ENCODE data around the gene ZBTB1.

The ZBTB1 gene

DNA sequence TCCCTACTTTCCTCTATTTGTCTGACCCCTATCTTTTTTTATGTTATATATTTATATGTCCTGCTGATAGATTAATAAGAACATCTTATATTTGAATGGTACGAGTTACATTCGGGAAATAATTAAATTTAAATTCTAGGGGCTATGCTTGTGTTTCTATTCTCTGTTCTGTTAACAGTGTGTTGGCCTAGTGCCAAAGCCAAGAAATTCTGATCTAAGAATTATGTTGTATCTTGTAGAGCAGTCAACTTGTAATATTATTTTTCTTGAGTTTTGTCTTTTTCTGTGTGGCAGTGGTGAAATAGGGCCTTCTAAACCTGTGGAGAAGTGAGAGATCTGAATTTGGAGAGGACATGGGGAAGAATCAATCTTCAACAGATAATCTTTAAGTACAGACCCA is 27.0 kb downstream of the ZBTB1 start:
- H3K27me3 Mint-ChIP-seq, result no peaks in the 10 kb centered on the region
- H3K9me3 Mint-ChIP-seq (ENCODE audit: low read depth), result no peaks in the 10 kb centered on the region
- peaks cover 9% of the 10 kb centered on the region for H3K4me1 Mint-ChIP-seq (ENCODE audit: low read depth)
- no peak overlapping the region for H3K4me3 Mint-ChIP-seq
- H3K36me3 Mint-ChIP-seq, result peaks cover 2% of the 10 kb centered on the region
- H3K27ac Mint-ChIP-seq, result no peak overlapping the region

DNA sequence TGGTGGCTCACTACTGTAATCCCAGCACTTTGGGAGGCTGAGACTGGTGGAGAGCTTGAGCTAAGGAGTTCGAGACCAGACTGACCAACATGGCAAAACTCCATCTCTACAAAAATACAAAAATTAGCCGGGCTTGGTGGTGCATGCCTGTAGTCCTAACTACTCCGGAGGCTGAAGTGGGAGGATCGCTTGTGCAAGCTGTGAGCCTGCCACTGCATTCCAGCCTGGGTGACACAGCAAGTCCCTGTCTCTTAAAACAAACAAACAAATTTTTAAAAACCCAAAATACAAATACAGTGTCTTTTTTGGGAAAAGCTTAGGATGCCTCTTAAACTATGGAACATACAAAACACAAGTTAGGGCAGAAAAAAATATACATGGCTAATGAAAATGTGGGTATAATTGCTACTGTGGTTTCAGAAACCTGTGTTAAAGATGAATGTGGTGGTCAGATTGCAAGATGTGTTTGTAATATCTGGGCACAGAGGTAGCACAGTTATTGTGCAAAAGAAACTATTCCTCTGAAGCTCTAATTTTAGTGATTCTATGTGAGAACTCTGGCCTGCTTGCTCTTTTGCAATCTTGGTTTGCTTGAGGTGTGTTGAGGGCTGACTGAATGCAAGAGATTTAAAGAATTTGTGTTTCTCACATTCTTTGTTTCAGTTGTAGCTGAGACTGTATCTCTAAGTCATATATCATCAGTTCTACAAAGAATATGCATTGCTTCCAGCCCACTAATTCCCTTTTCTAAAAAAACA is 32.1 kb downstream of the ZBTB1 start:
- no peak overlapping the region for H3K4me3 Mint-ChIP-seq
- peaks cover 1% of the 10 kb centered on the region for H3K27me3 Mint-ChIP-seq
- no peaks in the 10 kb centered on the region for H3K36me3 Mint-ChIP-seq
- H3K9me3 Mint-ChIP-seq (ENCODE audit: low read depth), result no peaks in the 10 kb centered on the region
- peaks cover 22% of the 10 kb centered on the region for H3K4me1 Mint-ChIP-seq (ENCODE audit: low read depth)
- no peak overlapping the region for H3K27ac Mint-ChIP-seq

DNA sequence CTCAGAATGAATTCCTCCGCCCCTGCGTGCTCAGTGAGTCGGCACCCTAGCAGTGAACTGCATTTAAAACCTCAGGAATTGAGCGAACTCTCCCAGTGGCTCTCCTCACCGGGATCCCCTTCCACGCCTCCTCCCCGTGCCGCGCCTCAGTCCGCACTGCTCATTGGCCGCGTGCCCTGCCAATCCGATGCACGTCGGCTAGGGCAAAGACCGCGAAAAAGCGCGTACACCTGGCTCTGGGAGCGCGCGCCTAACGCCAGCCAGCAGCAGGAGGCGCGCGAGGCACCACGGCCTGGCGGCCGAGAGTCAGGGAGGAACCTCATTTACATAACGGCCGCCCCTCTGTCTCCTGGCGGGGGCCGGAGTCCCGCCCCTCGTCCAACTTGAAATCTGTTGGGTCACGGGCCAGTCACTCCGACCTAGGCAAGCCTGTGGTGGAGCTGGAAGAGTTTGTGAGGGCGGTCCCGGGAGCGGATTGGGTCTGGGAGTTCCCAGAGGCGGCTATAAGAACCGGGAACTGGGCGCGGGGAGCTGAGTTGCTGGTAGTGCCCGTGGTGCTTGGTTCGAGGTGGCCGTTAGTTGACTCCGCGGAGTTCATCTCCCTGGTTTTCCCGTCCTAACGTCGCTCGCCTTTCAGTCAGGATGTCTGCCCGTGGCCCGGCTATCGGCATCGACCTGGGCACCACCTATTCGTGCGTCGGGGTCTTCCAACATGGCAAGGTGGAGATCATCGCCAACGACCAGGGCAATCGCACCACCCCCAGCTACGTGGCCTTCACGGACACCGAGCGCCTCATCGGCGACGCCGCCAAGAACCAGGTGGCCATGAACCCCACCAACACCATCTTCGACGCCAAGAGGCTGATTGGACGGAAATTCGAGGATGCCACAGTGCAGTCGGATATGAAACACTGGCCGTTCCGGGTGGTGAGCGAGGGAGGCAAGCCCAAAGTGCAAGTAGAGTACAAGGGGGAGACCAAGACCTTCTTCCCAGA is 35.9 kb downstream of the ZBTB1 start, which contains the start of gene HSPA2:
HSPA2 (plus strand) TSS at position 534 of the 995 bp plus-strand sequence; CDS start at position 643, 109 bp downstream.
- Mint-ChIP-seq H3K27me3 (peaks cover 1% of the 10 kb centered on the region), H3K9me3 (ENCODE audit: low read depth) (no peaks in the 10 kb centered on the region), H3K27ac (peak within 1 kb of the TSS; percentile 89), H3K4me1 (ENCODE audit: low read depth) (peaks cover 33% of the 10 kb centered on the region), H3K36me3 (no peaks in the 10 kb centered on the region), H3K4me3 (peak within 1 kb of the TSS; percentile 97)

GRCh38 chr14:64541261-64541971 is 36.8 kb downstream of the ZBTB1 start:
- Mint-ChIP-seq H3K36me3 (no peaks in the 10 kb centered on the region), H3K27ac (peak overlapping the region; percentile 3), H3K4me1 (ENCODE audit: low read depth) (peaks cover 33% of the 10 kb centered on the region), H3K9me3 (ENCODE audit: low read depth) (no peaks in the 10 kb centered on the region), H3K4me3 (peak overlapping the region; percentile 97), H3K27me3 (peaks cover 1% of the 10 kb centered on the region)

DNA sequence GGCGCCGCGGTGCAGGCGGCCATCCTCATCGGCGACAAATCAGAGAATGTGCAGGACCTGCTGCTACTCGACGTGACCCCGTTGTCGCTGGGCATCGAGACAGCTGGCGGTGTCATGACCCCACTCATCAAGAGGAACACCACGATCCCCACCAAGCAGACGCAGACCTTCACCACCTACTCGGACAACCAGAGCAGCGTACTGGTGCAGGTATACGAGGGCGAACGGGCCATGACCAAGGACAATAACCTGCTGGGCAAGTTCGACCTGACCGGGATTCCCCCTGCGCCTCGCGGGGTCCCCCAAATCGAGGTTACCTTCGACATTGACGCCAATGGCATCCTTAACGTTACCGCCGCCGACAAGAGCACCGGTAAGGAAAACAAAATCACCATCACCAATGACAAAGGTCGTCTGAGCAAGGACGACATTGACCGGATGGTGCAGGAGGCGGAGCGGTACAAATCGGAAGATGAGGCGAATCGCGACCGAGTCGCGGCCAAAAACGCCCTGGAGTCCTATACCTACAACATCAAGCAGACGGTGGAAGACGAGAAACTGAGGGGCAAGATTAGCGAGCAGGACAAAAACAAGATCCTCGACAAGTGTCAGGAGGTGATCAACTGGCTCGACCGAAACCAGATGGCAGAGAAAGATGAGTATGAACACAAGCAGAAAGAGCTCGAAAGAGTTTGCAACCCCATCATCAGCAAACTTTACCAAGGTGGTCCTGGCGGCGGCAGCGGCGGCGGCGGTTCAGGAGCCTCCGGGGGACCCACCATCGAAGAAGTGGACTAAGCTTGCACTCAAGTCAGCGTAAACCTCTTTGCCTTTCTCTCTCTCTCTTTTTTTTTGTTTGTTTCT is 37.6 kb downstream of the ZBTB1 start:
- H3K27me3 Mint-ChIP-seq, result peaks cover 1% of the 10 kb centered on the region
- H3K4me3 Mint-ChIP-seq, result peak overlapping the region; percentile 97
- peak overlapping the region; percentile 3 for H3K27ac Mint-ChIP-seq
- no peaks in the 10 kb centered on the region for H3K9me3 Mint-ChIP-seq (ENCODE audit: low read depth)
- no peaks in the 10 kb centered on the region for H3K36me3 Mint-ChIP-seq
- peaks cover 33% of the 10 kb centered on the region for H3K4me1 Mint-ChIP-seq (ENCODE audit: low read depth)

DNA sequence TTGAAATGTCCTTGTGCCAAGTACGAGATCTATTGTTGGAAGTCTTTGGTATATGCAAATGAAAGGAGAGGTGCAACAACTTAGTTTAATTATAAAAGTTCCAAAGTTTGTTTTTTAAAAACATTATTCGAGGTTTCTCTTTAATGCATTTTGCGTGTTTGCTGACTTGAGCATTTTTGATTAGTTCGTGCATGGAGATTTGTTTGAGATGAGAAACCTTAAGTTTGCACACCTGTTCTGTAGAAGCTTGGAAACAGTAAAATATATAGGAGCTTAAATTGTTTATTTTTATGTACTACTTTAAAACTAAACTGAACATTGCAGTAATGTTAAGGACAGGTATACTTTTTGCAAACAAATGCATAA is 38.2 kb downstream of the ZBTB1 start:
- H3K27me3 Mint-ChIP-seq, result peaks cover 1% of the 10 kb centered on the region
- H3K27ac Mint-ChIP-seq, result no peak overlapping the region
- peak overlapping the region; percentile 97 for H3K4me3 Mint-ChIP-seq
- H3K4me1 Mint-ChIP-seq (ENCODE audit: low read depth), result peaks cover 33% of the 10 kb centered on the region
- no peaks in the 10 kb centered on the region for H3K9me3 Mint-ChIP-seq (ENCODE audit: low read depth)
- no peaks in the 10 kb centered on the region for H3K36me3 Mint-ChIP-seq

DNA sequence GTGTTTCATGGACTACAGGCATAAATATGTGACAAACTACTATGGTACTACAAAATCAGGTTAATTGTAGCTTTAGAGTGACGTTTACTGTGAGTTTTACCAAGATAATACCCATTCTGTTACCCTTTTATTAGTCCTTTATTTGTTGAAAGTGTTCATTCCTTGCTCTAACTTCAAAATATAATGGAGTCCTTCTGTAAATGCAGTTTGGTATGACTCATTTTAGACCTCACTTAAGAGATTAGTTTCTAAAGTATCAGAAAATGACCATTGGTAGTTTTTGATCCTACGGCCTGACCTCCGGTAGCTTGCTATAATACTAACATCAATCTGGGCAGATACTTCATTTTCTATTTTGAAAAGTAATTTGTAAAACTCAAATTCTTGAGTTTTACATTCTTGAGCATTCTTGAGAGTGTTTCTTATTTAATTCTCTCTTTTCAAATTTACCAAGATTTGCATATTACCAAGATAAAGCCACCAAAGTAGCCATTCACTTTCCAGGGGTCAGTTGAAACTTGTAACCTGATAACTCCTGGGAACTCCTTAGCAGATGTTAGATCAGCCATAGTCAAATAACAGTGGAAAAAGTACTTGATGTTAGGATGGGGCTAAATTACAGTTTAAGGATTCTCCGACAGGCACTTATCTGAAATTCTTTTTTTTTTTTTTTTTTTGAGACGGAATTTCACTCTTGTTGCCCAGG is 40.2 kb downstream of the ZBTB1 start:
- H3K36me3 Mint-ChIP-seq, result no peaks in the 10 kb centered on the region
- H3K4me1 Mint-ChIP-seq (ENCODE audit: low read depth), result peaks cover 35% of the 10 kb centered on the region
- no peak overlapping the region for H3K4me3 Mint-ChIP-seq
- no peaks in the 10 kb centered on the region for H3K9me3 Mint-ChIP-seq (ENCODE audit: low read depth)
- no peak overlapping the region for H3K27ac Mint-ChIP-seq
- no peaks in the 10 kb centered on the region for H3K27me3 Mint-ChIP-seq

DNA sequence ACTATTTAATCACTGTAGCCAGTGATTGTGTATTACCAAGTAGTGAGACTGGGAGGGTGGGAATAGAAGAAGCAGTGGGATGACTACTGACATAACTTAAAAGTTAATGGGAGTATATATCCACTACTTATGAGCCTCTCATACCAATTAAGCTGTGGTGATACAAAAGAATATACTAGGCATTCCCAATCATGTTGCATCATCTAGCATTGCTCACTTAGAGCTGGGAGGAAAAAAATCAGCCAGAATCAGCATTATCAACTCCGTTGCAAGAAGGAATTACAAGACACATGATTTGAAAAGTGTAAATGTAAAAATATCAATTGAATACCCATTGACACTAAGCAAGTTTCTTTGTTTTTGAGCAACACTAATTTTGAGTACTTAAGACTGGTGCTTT is 44.4 kb downstream of the ZBTB1 start:
- H3K27ac Mint-ChIP-seq, result no peak overlapping the region

GRCh38 chr14:64549791-64550620 is 45.4 kb downstream of the ZBTB1 start, which contains the start of gene PPP1R36:
Gene PPP1R36, plus strand, starts transcription at chr14:64549961. Its CDS starts 37 bp downstream, at chr14:64549998.
- Mint-ChIP-seq H3K4me3 (peak within 1 kb of the TSS; percentile 75), H3K27ac (no peak within 1 kb of the TSS), H3K36me3 (no peaks in the 10 kb centered on the region), H3K4me1 (ENCODE audit: low read depth) (peaks cover 16% of the 10 kb centered on the region), H3K27me3 (no peaks in the 10 kb centered on the region), H3K9me3 (ENCODE audit: low read depth) (no peaks in the 10 kb centered on the region)

More for the DNA sequence above, 44.4 kb downstream of the ZBTB1 start:
- H3K36me3 Mint-ChIP-seq, result no peaks in the 10 kb centered on the region
- H3K4me1 Mint-ChIP-seq (ENCODE audit: low read depth), result peaks cover 16% of the 10 kb centered on the region
- H3K9me3 Mint-ChIP-seq (ENCODE audit: low read depth), result no peaks in the 10 kb centered on the region
- H3K27me3 Mint-ChIP-seq, result no peaks in the 10 kb centered on the region
- H3K4me3 Mint-ChIP-seq, result peak overlapping the region; percentile 67

- no peaks in the 10 kb centered on the region for H3K36me3 Mint-ChIP-seq
- no peaks in the 10 kb centered on the region for H3K9me3 Mint-ChIP-seq (ENCODE audit: low read depth)
- H3K4me1 Mint-ChIP-seq (ENCODE audit: low read depth), result peaks cover 16% of the 10 kb centered on the region
- no peak overlapping the region for H3K27ac Mint-ChIP-seq
- H3K27me3 Mint-ChIP-seq, result no peaks in the 10 kb centered on the region
- peak overlapping the region; percentile 75 for H3K4me3 Mint-ChIP-seq
Observed at GRCh38 chr14:64550621-64551333, 46.2 kb downstream of the ZBTB1 start.

DNA sequence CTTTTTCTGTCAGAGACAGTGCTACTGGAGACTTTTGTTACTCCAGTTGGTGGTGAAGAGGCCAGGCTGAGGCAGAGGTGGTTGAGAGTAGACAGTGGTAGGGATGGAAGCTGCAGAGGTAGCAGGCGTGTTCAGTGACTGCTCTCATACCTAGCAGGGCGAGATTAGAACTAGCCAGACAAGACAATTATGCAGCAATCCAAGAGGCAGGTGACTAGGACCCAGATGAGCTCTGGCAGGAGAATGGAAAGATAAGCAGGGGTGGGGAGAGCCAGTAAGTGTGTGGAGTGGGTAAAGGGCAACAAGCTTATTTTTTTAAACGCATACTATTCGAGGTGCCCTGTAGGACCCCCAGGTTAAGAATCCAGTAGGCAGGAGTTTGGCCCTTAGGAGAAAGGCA is 50.0 kb downstream of the ZBTB1 start:
- no peaks in the 10 kb centered on the region for H3K36me3 Mint-ChIP-seq
- H3K27me3 Mint-ChIP-seq, result no peaks in the 10 kb centered on the region
- H3K27ac Mint-ChIP-seq, result no peak overlapping the region
- no peak overlapping the region for H3K4me3 Mint-ChIP-seq
- peaks cover 7% of the 10 kb centered on the region for H3K4me1 Mint-ChIP-seq (ENCODE audit: low read depth)
- no peaks in the 10 kb centered on the region for H3K9me3 Mint-ChIP-seq (ENCODE audit: low read depth)

DNA sequence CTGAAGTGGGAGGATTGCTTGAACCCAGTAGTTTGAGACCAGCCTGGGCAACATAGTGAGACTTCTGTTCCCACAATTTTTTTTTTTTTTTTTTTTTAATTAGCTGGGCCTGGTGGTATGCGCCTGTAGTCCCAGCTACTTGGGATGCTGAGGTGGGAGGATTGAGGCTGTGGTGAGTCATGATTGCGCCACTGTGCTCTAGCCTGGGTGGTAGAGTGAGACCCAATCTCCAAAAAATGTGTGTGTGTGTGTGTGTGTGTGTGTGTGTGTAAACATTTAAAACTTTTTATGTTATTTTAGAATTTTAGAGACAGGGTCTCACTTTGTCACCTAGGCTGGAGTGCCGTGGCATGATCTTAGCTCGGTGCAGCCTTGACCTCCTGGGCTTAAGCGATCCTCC is 52.0 kb downstream of the ZBTB1 start:
- H3K27ac Mint-ChIP-seq, result no peak overlapping the region
- peaks cover 8% of the 10 kb centered on the region for H3K4me1 Mint-ChIP-seq (ENCODE audit: low read depth)
- H3K36me3 Mint-ChIP-seq, result no peaks in the 10 kb centered on the region
- H3K9me3 Mint-ChIP-seq (ENCODE audit: low read depth), result no peaks in the 10 kb centered on the region
- H3K27me3 Mint-ChIP-seq, result no peaks in the 10 kb centered on the region
- H3K4me3 Mint-ChIP-seq, result no peak overlapping the region
